OCI-LY3 (cell line): ENCODE measurements around the gene ZDHHC24.

ENCODE experiments used
- EZH2phosphoT487 ChIP-seq: fragments of 200-600 bp; shearing (Covaris generic); IDR thresholded peaks from 2 replicates; pipeline ENCODE4 v1.6.1; 2018; ENCODE audit warnings: antibody characterized with exemption, mixed run types, low read depth
- TF ChIP-seq, protein P1 (sequence below): fragments of 200-600, 300-600 bp; sonication (generic); IDR thresholded peaks from 2 replicates; pipeline ENCODE4 v1.5.1; 2014; ENCODE audit warnings: antibody characterized with exemption, low read length, low read depth

GRCh38 chr11:66492161-66492865 lies 53.5 kb downstream of the ZDHHC24 start:
- TF ChIP-seq, protein P1, sequence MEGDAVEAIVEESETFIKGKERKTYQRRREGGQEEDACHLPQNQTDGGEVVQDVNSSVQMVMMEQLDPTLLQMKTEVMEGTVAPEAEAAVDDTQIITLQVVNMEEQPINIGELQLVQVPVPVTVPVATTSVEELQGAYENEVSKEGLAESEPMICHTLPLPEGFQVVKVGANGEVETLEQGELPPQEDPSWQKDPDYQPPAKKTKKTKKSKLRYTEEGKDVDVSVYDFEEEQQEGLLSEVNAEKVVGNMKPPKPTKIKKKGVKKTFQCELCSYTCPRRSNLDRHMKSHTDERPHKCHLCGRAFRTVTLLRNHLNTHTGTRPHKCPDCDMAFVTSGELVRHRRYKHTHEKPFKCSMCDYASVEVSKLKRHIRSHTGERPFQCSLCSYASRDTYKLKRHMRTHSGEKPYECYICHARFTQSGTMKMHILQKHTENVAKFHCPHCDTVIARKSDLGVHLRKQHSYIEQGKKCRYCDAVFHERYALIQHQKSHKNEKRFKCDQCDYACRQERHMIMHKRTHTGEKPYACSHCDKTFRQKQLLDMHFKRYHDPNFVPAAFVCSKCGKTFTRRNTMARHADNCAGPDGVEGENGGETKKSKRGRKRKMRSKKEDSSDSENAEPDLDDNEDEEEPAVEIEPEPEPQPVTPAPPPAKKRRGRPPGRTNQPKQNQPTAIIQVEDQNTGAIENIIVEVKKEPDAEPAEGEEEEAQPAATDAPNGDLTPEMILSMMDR: no peak
- no peak for TF ChIP-seq EZH2phosphoT487
